ENCODE measurements around the gene SBF1. TPM values are rescaled to one million over a fixed set of nuclear protein-coding genes. Genes with fewer than 3 reads are reported as not detected.

The SBF1 gene
- total RNA-seq, 8 experiments from 2014 or later = 37.5 to 94.4 (median 60.3) TPM

DNA sequence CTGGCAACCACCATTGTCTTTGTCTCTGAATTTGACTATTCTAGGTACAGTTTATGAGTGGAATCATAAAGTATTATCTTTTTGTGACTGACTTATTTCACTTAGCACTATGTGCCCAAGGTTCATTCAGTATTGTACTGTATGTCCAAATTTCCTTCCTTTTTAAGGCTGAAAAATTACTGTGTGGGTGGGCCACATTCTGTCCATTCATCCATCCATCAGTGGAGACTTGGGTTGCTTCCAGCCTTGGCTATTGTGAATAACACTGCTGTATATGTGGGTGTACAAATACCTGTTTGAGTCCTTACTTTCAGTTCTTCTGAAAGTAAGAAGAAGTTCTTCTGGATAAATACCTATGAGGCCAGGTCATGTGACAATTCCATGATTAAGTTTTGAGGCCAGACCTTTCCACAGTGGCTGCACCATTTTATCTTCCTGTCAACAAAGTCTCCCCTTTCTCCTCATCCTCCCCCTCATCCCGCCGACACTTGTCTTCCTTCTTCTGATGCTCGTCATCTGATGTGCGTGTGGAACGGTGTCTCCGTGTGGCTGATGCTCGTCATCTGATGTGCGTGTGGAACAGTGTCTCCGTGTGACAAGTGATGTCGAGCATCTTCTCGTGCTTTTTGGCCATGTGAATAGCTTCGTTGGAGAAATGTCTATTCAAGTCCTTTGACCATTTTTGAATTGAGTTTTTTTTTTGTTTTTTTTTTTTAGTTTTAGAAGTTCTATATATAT, 49.5 kb downstream of the SBF1 start:
- ATAC-seq (replicated peaks in 6 of 8) = peak in 1 of 8 experiments; percentile 16
- Histone ChIP-seq H3K4me1 (replicated peaks in 1 of 2) (no peaks in the 10 kb centered on the region), H3K4me3 (no peak overlapping the region), H3K27ac (no peak overlapping the region)
- in situ Hi-C loops (cut with MboI; ENCODE audit: low pct_unique_long_range_greater_than_20kb in 2 of 9, low sequenced_read_pairs in 9 of 9, unreplicated experiment in 9 of 9) = no loop called here
- 78 to 100% (median 96%) methylated on average over 1 to 12 of the region's 12 CpGs for WGBS, 10 experiments

GRCh38 chr22:50423956-50424355, 50.9 kb downstream of the SBF1 start:
- no peak for ATAC-seq (replicated peaks in 6 of 8)
- 80 to 100% (median 93%) methylated on average over 2 to 3 of the region's 14 CpGs; no CpG with 5 or more reads in 7 of the 10 experiments for WGBS, 10 experiments
- Histone ChIP-seq H3K4me1 (replicated peaks in 1 of 2) (no peaks in the 10 kb centered on the region), H3K27ac (no peak overlapping the region), H3K4me3 (no peak overlapping the region)
- in situ Hi-C loops (cut with MboI; ENCODE audit: low pct_unique_long_range_greater_than_20kb in 2 of 9, low sequenced_read_pairs in 9 of 9, unreplicated experiment in 9 of 9) = no loop called here

DNA sequence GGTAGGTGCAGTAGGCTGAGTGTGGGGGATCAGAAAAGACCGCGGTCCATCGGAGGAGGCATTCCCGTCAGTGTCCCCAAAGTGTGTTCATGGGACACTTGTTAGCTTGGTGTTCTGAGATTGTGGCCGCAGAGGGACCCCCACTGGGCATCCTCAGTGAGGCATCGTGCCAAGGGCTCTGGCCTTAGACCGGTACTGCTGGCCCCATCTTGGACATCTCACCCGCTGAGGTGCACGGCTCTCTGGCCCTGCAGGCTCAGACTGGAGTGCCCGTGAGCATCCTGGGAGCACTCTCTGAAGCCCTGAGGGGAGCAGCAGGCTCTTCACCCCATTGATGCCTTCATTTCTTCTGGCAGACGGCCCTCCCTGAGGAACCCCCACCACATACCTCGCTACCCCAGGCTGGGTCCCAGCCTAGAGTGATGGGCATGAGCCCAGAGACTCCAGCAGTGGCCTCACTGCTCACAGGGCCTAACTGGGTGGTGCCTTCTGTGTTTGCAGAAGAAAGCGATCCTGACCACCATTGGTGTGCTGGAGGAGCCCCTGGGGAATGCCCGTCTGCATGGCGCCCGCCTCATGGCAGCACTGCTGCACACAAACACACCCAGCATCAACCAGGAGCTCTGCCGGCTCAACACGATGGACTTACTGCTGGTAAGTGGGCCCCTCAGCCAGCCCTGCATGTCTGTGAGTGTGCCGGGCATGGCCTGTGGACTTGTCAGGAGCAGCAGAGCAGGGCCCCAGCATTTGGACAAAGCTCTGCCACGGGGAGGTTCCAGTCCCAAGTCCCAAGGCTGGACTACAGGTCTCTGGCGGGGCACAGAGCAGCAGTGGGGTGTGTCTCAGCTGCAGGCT, 51.6 kb downstream of the SBF1 start:
- no peak overlapping the region for H3K4me3 ChIP-seq
- in situ Hi-C loops (cut with MboI; ENCODE audit: low pct_unique_long_range_greater_than_20kb in 2 of 9, low sequenced_read_pairs in 9 of 9, unreplicated experiment in 9 of 9) = no loop called here
- H3K4me1 ChIP-seq (replicated peaks in 1 of 2) = no peaks in the 10 kb centered on the region
- WGBS, 10 experiments = 85 to 100% (median 98%) methylated on average over 1 to 11 of the region's 21 CpGs; no CpG with 5 or more reads in 3 of the 10 experiments
- H3K27ac ChIP-seq = no peak overlapping the region
- ATAC-seq (replicated peaks in 6 of 8) = no peak

GRCh38 chr22:50422046-50422445, 52.8 kb downstream of the SBF1 start:
- WGBS, 10 experiments = 83 to 100% (median 96%) methylated on average over 1 to 9 of the region's 14 CpGs; no CpG with 5 or more reads in 4 of the 10 experiments
- in situ Hi-C loops (cut with MboI; ENCODE audit: low pct_unique_long_range_greater_than_20kb in 2 of 9, low sequenced_read_pairs in 9 of 9, unreplicated experiment in 9 of 9) = no loop called here
- Histone ChIP-seq H3K4me1 (replicated peaks in 1 of 2) (no peaks in the 10 kb centered on the region), H3K27ac (no peak overlapping the region), H3K4me3 (no peak overlapping the region)
- no peak for ATAC-seq (replicated peaks in 6 of 8)

DNA sequence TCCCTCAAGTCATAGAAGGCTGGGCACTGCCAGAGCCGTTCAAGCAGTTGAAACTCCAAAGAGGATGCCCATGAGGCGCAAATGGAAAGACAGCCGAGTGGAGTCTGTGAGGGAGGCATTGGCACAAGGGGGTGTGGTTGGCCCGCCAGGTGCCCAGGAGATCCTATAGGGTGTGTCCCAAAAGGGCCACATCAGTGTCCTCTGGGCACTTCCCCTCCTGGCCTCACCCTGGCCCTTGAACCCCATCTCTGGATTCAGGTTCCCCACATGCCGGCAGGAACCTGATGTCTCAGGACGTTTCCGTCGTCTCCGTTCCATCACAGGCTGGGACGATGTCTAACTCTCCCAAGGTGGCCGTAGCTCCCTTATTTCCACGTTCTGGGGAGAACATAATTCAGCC, 54.3 kb downstream of the SBF1 start:
- Histone ChIP-seq H3K4me1 (replicated peaks in 1 of 2) (no peaks in the 10 kb centered on the region), H3K4me3 (no peak overlapping the region), H3K27ac (no peak overlapping the region)
- in situ Hi-C loops (cut with MboI; ENCODE audit: low pct_unique_long_range_greater_than_20kb in 2 of 9, low sequenced_read_pairs in 9 of 9, unreplicated experiment in 9 of 9) = no loop called here
- 60 to 100% (median 96%) methylated on average over 1 to 9 of the region's 12 CpGs; no CpG with 5 or more reads in 2 of the 10 experiments for WGBS, 10 experiments
- ATAC-seq (replicated peaks in 6 of 8) = no peak

DNA sequence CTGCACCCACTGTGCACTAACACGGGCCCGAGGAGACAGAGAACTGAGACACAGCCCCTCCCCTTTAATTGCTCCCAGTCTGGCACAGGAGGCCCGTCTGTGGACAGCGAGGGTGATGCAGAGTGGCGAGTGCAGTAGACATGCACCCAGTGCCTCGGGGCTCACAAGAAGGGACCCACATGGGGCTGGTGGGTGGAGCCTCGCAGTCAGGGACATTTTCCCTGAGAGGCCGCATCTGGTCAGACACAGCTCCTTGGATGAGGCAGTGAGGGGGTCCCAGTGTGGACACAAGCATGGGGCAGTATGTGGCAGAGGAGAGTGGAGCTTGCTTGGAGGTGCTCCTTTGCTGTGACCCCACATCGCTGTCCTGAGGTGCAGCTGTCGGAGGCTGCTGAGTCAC, 54.8 kb downstream of the SBF1 start:
- Histone ChIP-seq H3K4me1 (replicated peaks in 1 of 2) (no peaks in the 10 kb centered on the region), H3K27ac (no peak overlapping the region), H3K4me3 (no peak overlapping the region)
- in situ Hi-C loops (cut with MboI; ENCODE audit: low pct_unique_long_range_greater_than_20kb in 2 of 9, low sequenced_read_pairs in 9 of 9, unreplicated experiment in 9 of 9) = no loop called here
- no peak for ATAC-seq (replicated peaks in 6 of 8)
- 70 to 100% (median 92%) methylated on average over 1 to 8 of the region's 10 CpGs; no CpG with 5 or more reads in 2 of the 10 experiments for WGBS, 10 experiments

- Histone ChIP-seq H3K27ac (no peak overlapping the region), H3K4me1 (replicated peaks in 1 of 2) (no peaks in the 10 kb centered on the region), H3K4me3 (no peak overlapping the region)
- in situ Hi-C loops (cut with MboI; ENCODE audit: low pct_unique_long_range_greater_than_20kb in 2 of 9, low sequenced_read_pairs in 9 of 9, unreplicated experiment in 9 of 9) = no loop called here
- ATAC-seq (replicated peaks in 6 of 8) = no peak
- 40 to 100% (median 96%) methylated on average over 1 to 4 of the region's 9 CpGs; no CpG with 5 or more reads in 6 of the 10 experiments for WGBS, 10 experiments
These were observed 55.7 kb downstream of the SBF1 start for GRCh38 chr22:50419116-50419515.

DNA sequence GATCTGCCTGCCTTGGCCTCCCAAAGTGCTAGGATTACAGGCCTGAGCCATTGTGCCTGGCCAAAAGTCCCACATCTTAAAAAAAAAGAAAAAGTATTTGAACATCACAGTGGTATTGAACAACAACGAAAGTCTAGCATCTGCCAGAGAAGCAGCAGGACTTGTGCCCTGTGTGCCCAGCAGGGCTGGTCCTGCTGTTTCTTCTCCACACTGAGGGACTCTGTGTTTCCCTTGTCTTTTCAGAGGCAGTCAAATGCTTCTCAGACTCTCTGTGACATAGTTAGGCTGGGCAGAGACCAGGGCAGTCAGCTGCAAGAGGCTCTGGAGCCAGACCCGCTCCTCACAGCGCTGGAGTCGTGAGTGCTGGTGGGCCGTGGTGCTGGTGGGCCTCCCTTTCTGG, 56.2 kb downstream of the SBF1 start:
- ATAC-seq (replicated peaks in 6 of 8) = no peak
- whole genome bisulfite sequencing, 10 experiments = 100% methylated on average over 3 to 4 of the region's 5 CpGs; no CpG with 5 or more reads in 8 of the 10 experiments
- H3K4me3 ChIP-seq = no peak overlapping the region
- no peaks in the 10 kb centered on the region for H3K4me1 ChIP-seq (replicated peaks in 1 of 2)
- in situ Hi-C loops (cut with MboI; ENCODE audit: low pct_unique_long_range_greater_than_20kb in 2 of 9, low sequenced_read_pairs in 9 of 9, unreplicated experiment in 9 of 9) = no loop called here
- no peak overlapping the region for H3K27ac ChIP-seq

GRCh38 chr22:50417411-50418210, 57.2 kb downstream of the SBF1 start:
- no peak for ATAC-seq (replicated peaks in 6 of 8)
- in situ Hi-C loops (cut with MboI; ENCODE audit: low pct_unique_long_range_greater_than_20kb in 2 of 9, low sequenced_read_pairs in 9 of 9, unreplicated experiment in 9 of 9) = no loop called here
- Histone ChIP-seq H3K27ac (no peak overlapping the region), H3K4me1 (replicated peaks in 1 of 2) (no peaks in the 10 kb centered on the region), H3K4me3 (no peak overlapping the region)
- WGBS, 10 experiments = 68 to 100% (median 93%) methylated on average over 3 to 7 of the region's 13 CpGs; no CpG with 5 or more reads in 1 of the 10 experiments

DNA sequence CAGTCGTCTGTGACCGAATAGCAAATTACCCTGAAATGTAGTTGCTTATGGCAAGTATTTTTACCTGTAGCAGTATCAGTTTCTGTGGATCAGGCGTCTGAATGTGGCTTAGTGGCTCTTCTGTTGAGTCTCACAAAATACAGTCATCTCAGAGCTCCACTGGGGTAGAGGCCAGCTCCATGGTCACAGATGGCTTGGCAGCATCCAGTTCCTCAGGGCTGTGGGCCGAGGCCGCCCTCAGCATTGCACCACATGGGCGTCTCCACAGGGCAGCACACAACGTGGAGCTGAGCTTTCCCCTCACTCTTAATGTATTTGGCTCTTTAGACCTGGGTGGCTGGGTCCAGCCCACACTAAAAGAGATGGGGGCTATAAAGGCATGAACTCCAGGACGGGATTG, 57.8 kb downstream of the SBF1 start:
- Histone ChIP-seq H3K27ac (no peak overlapping the region), H3K4me1 (replicated peaks in 1 of 2) (no peaks in the 10 kb centered on the region), H3K4me3 (no peak overlapping the region)
- WGBS, 10 experiments = 89 to 100% (median 96%) methylated on average over 2 to 5 of the region's 8 CpGs; no CpG with 5 or more reads in 7 of the 10 experiments
- no peak for ATAC-seq (replicated peaks in 6 of 8)
- in situ Hi-C loops (cut with MboI; ENCODE audit: low pct_unique_long_range_greater_than_20kb in 2 of 9, low sequenced_read_pairs in 9 of 9, unreplicated experiment in 9 of 9) = no loop called here

DNA sequence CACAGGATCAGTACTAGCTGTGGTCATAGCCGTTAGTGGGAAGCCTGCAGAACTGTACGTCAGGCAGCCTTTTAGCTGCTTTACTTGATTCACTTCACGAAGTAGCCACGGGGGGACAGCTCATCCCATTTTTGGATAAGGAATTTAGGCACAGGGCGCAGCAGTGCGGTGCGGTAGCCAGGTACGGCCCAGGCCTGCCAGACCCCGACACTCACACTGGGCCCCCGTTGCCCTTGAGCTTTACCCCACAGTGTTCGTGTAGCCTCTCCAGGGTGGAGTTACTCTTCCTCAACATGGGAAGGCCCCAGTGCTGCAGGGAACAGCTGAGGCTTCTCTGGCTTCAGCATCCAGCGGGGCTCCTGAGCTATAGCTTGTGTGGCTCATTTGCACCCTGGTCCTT, 59.4 kb downstream of the SBF1 start:
- H3K4me3 ChIP-seq = no peak overlapping the region
- 90 to 98% (median 95%) methylated on average over 3 to 11 of the region's 12 CpGs; no CpG with 5 or more reads in 6 of the 10 experiments for WGBS, 10 experiments
- in situ Hi-C loops (cut with MboI; ENCODE audit: low pct_unique_long_range_greater_than_20kb in 2 of 9, low sequenced_read_pairs in 9 of 9, unreplicated experiment in 9 of 9) = no loop called here
- no peaks in the 10 kb centered on the region for H3K4me1 ChIP-seq (replicated peaks in 1 of 2)
- no peak overlapping the region for H3K27ac ChIP-seq
- ATAC-seq (replicated peaks in 6 of 8) = no peak

GRCh38 chr22:50414476-50415248, 60.2 kb downstream of the SBF1 start:
- in situ Hi-C loops (cut with MboI; ENCODE audit: low pct_unique_long_range_greater_than_20kb in 2 of 9, low sequenced_read_pairs in 9 of 9, unreplicated experiment in 9 of 9) = no loop called here
- no peak overlapping the region for H3K27ac ChIP-seq
- no peak for ATAC-seq (replicated peaks in 6 of 8)
- 86 to 100% (median 97%) methylated on average over 1 to 10 of the region's 31 CpGs; no CpG with 5 or more reads in 3 of the 10 experiments for WGBS, 10 experiments
- no peaks in the 10 kb centered on the region for H3K4me1 ChIP-seq (replicated peaks in 1 of 2)
- H3K4me3 ChIP-seq = no peak overlapping the region
